T-helper 17 cell (primary cell): Measurements from ENCODE around the gene PROM2. TPM values are rescaled to one million over a fixed set of nuclear protein-coding genes. Genes with fewer than 3 reads are reported as not detected.
"Not testable (repeated sequence)": the region's sequence is repeated elsewhere in the genome, so short reads cannot be mapped to it uniquely, and the experiment has no call there.

Experiments
- ATAC-seq: fragments of 150-1000 bp; cut with Tn5 transposase; 2 replicates; pipeline ENCODE4 v1.10.0; 2021; ENCODE audit warnings: mild to moderate bottlenecking, moderate library complexity
- DNase-seq, 3 donors: peaks; one replicate each; pipeline versions ENCODE4 v3.0.0 to v3.0.0-alpha.2; 2020 to 2021
- H3K9me3 ChIP-seq: one replicate; pipeline ENCODE4 v1.7.0; 2013; ENCODE audit warnings: low read length, mild to moderate bottlenecking; ENCODE audit not compliant: control insufficient read depth, poor library complexity, severe bottlenecking
- H3K27ac Mint-ChIP-seq: one replicate; pipeline ENCODE4 v1.8.0; 2022; ENCODE audit warnings: mild to moderate bottlenecking, moderate library complexity, mixed read lengths
- H3K27me3 Mint-ChIP-seq: one replicate; pipeline ENCODE4 v1.8.0; 2022; ENCODE audit warnings: mixed read lengths
- H3K36me3 Mint-ChIP-seq: one replicate; pipeline ENCODE4 v1.8.0; 2022; ENCODE audit warnings: low read depth, mixed read lengths
- H3K4me1 Mint-ChIP-seq: one replicate; pipeline ENCODE4 v1.8.0; 2022; ENCODE audit warnings: mild to moderate bottlenecking, mixed read lengths
- H3K4me3 Mint-ChIP-seq: one replicate; pipeline ENCODE4 v1.8.0; 2022; ENCODE audit warnings: mild to moderate bottlenecking, moderate library complexity, mixed read lengths
- total RNA-seq, 4 donors: library from RNA in 2 of 4; stranded (reverse) in 2 of 4; gene quantifications; one replicate each; pipeline ENCODE4 v1.2.3 and lab custom pipeline; 2022 to 2026

PROM2 gene
- total RNA-seq, 2 donors from 2014 or later: 0.77 TPM; not detected in 1

- H3K27me3 Mint-ChIP-seq: peaks cover 13% of the 10 kb centered on the region
- H3K9me3 ChIP-seq: no peaks in the 10 kb centered on the region
- H3K4me3 Mint-ChIP-seq: no peak overlapping the region
- no peak for DNase-seq
- no peak for ATAC-seq
- no peak overlapping the region for H3K27ac Mint-ChIP-seq
- no peaks in the 10 kb centered on the region for H3K4me1 Mint-ChIP-seq
- H3K36me3 Mint-ChIP-seq: peaks cover 4% of the 10 kb centered on the region
Observed at GRCh38 chr2:95262896-95263542, 11.2 kb upstream of the PROM2 start.

DNA sequence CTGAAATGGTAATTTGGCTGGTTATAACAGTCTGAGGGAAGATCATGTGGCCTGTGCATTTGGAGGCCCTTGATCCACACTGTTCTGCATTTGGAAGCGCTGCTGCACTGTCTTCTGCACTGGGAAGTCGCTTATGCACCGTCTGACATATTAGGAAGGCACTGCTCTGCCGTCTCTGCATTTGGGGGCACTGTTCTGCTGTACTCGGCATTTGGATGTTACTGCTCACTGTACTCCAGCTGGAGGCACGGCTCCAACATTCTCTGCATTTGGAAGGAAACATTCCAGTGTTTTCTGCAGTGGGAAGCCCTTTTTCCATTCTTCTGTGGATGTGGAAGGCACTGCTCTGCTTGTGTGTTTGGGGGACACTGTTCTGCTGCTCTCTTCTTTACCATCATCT is 9.6 kb upstream of the PROM2 start:
- Mint-ChIP-seq H3K4me1 (no peaks in the 10 kb centered on the region), H3K36me3 (peaks cover 4% of the 10 kb centered on the region), H3K27me3 (peaks cover 13% of the 10 kb centered on the region), H3K4me3 (no peak overlapping the region), H3K27ac (no peak overlapping the region)
- DNase-seq (no peak), ATAC-seq (no peak)
- no peaks in the 10 kb centered on the region for H3K9me3 ChIP-seq

DNA sequence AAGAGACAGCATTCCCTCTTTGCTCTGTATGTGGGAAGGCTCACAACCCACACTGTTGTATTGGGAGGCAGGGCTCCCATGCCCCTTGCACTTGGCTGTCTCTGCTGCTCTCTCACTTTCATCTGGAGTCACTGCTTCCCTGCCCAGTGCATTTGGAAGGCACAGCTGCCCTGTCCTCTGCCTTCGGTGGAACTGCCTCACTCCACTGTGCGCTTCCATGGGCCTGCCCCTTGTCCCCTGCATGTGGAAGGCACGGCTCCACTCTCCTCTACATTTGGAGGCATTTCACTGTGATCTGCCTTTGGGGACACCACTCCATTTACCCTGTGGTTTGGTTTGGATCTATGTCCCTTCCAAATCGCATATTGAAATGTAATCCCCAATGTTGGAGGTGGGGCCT is 9.1 kb upstream of the PROM2 start:
- Mint-ChIP-seq H3K4me3 (no peak overlapping the region), H3K4me1 (no peaks in the 10 kb centered on the region), H3K27me3 (peaks cover 13% of the 10 kb centered on the region), H3K36me3 (peaks cover 3% of the 10 kb centered on the region), H3K27ac (no peak overlapping the region)
- ATAC-seq: no peak
- no peaks in the 10 kb centered on the region for H3K9me3 ChIP-seq
- DNase-seq: no peak

- no peaks in the 10 kb centered on the region for H3K9me3 ChIP-seq
- DNase-seq: no peak
- H3K27me3 Mint-ChIP-seq: peaks cover 13% of the 10 kb centered on the region
Observed at GRCh38 chr2:95266781-95267430, 7.3 kb upstream of the PROM2 start.

GRCh38 chr2:95267458-95268210 is 6.6 kb upstream of the PROM2 start:
- H3K27me3 Mint-ChIP-seq: peaks cover 13% of the 10 kb centered on the region
- ATAC-seq: no peak
- no peak for DNase-seq
- H3K4me1 Mint-ChIP-seq: no peaks in the 10 kb centered on the region
- H3K9me3 ChIP-seq: no peaks in the 10 kb centered on the region
- H3K36me3 Mint-ChIP-seq: no peaks in the 10 kb centered on the region
- H3K27ac Mint-ChIP-seq: no peak overlapping the region
- H3K4me3 Mint-ChIP-seq: no peak overlapping the region

More at GRCh38 chr2:95266781-95267430, 7.3 kb upstream of the PROM2 start:
- Mint-ChIP-seq H3K27ac (no peak overlapping the region), H3K36me3 (no peaks in the 10 kb centered on the region), H3K4me3 (no peak overlapping the region), H3K4me1 (no peaks in the 10 kb centered on the region)
- ATAC-seq: no peak

DNA sequence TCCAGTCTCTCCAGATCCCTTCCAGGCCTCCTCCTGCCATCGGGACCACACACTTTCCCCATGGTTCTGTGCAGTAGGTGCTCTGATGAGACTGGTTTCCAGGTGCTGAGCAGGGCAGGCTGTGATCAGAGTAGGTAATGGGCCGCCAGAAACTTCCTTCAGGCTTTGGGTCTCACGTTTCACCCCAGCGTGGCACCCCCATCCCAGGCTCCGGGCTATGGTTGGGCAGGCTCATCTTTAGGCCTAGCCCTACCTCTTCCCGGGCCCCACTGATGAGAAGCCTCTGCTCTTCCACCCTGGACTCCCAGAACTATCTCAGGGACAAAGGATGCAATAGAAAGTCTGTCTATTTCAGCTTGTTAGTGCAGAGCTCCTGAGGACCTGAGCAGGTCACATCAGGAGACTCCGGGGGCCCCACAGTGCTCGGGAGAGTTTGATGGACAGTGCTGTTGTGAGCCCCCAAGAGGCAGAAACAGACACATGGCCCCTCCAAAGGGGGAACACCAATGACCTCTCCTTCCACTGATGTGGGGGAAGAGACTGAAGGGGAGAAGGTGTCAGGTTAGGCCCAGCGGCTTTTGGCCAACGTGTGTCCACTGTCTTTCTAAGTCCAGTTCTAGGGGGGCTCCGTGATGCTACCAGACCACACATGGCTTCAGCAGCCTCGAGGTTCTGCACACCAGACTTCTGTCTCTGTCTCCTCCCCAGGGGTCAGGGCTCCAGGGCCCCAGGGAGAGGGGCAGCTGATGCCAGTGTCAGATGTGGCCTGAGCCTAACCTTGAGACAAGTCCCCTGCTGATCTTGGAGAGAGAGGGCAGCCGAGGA is 5.8 kb upstream of the PROM2 start:
- no peaks in the 10 kb centered on the region for H3K4me1 Mint-ChIP-seq
- ATAC-seq: no peak
- H3K27me3 Mint-ChIP-seq: peaks cover 13% of the 10 kb centered on the region
- no peaks in the 10 kb centered on the region for H3K36me3 Mint-ChIP-seq
- no peaks in the 10 kb centered on the region for H3K9me3 ChIP-seq
- no peak overlapping the region for H3K4me3 Mint-ChIP-seq
- H3K27ac Mint-ChIP-seq: no peak overlapping the region
- DNase-seq: no peak

GRCh38 chr2:95269036-95269680 is 5.1 kb upstream of the PROM2 start:
- Mint-ChIP-seq H3K27me3 (peaks cover 13% of the 10 kb centered on the region), H3K4me1 (no peaks in the 10 kb centered on the region), H3K27ac (no peak overlapping the region), H3K36me3 (no peaks in the 10 kb centered on the region), H3K4me3 (no peak overlapping the region)
- DNase-seq: no peak
- H3K9me3 ChIP-seq: no peaks in the 10 kb centered on the region
- no peak for ATAC-seq

- not testable (repeated sequence) for ATAC-seq, H3K4me1 Mint-ChIP-seq, H3K9me3 ChIP-seq, H3K27ac Mint-ChIP-seq, DNase-seq, H3K4me3 Mint-ChIP-seq, H3K36me3 Mint-ChIP-seq
- peaks cover 13% of the 10 kb centered on the region for H3K27me3 Mint-ChIP-seq
Observed at GRCh38 chr2:95269745-95270144, 4.5 kb upstream of the PROM2 start.

- ATAC-seq: no peak
- H3K4me3 Mint-ChIP-seq: no peak overlapping the region
- no peak overlapping the region for H3K27ac Mint-ChIP-seq
- H3K4me1 Mint-ChIP-seq: no peaks in the 10 kb centered on the region
- no peak for DNase-seq
- H3K9me3 ChIP-seq: no peaks in the 10 kb centered on the region
- no peaks in the 10 kb centered on the region for H3K36me3 Mint-ChIP-seq
- H3K27me3 Mint-ChIP-seq: peaks cover 13% of the 10 kb centered on the region
Observed at GRCh38 chr2:95270541-95271081, 3.6 kb upstream of the PROM2 start.

DNA sequence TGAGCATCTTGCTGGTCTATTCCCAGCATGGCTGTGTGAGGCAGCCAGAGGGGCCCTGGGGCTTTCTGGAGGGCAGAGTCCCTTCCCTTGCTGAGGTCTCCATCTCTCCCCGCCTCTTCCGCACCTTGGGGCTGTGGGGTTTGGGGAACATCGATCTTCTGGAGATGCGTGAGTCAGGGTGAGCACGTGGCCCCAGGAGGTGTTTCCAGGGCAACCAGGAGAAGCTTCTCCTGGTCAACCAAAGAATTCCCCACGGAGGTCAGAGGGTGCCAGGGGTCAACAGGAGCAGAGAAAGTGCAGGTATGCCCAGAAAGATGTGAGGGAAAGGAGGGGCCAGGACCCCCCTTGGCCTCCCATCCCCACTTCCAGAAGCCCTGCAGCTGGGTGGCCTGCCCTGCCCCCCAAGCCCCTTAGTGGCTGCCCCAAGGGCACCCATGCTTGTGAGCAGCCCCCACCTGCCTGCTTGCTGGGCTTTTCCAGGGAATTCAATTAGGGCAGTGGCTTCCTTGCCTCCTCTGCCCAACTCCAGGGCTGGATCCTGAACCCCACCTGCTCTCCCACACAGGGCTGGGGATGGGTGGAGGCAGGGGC is 2.8 kb upstream of the PROM2 start:
- H3K36me3 Mint-ChIP-seq: no peaks in the 10 kb centered on the region
- H3K27ac Mint-ChIP-seq: no peak overlapping the region
- H3K4me3 Mint-ChIP-seq: no peak overlapping the region
- H3K4me1 Mint-ChIP-seq: no peaks in the 10 kb centered on the region
- DNase-seq (peak in 1 of 3 donors; percentile 6), ATAC-seq (no peak)
- no peaks in the 10 kb centered on the region for H3K9me3 ChIP-seq
- peaks cover 11% of the 10 kb centered on the region for H3K27me3 Mint-ChIP-seq

DNA sequence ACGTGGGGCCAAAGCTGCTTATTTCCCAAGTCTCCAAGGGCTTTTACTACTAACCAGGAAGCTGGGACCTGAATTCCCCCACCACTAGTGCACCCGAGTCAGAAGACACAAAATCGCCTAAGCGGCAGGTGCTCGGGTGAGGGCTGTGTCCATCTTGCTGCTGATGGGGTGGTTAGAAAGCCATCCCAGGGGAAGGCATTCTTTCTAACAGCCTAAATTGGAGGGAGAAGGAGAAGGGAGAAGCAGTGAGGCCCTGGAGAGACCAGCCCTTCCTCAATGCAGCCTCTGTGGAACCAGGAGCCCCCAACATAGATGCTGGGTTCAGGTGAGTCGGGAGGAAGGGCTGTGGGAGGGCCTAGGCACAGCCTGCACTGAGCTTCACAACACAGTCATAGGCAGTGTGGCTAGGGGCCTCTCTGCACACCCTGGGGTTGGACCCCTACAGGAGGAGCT is 1.9 kb upstream of the PROM2 start:
- Mint-ChIP-seq H3K4me1 (no peaks in the 10 kb centered on the region), H3K36me3 (no peaks in the 10 kb centered on the region), H3K27ac (no peak overlapping the region), H3K27me3 (peaks cover 2% of the 10 kb centered on the region), H3K4me3 (no peak overlapping the region)
- H3K9me3 ChIP-seq: no peaks in the 10 kb centered on the region
- ATAC-seq (no peak), DNase-seq (no peak)

DNA sequence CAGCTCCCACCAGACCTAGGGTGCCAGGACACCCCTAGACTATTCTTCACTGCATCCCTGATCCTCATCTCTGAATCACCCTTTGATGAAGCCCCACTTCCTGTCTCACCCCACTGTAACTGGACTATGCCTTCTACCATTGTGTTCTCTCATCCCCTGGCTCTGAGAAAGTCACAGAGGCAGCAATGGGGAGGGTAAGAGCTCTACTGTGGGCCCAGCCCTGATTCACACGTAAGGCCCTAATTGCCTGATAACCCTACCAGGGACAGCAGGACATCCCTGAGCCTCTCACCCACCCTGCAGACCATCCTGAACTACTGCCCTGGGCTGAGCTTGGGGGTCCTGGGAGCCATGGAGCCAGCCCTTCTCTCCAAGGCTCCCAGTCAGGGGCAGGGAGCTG is 1.5 kb upstream of the PROM2 start:
- no peaks in the 10 kb centered on the region for H3K9me3 ChIP-seq
- no peak for ATAC-seq
- Mint-ChIP-seq H3K36me3 (no peaks in the 10 kb centered on the region), H3K4me3 (no peak overlapping the region), H3K27ac (no peak overlapping the region), H3K4me1 (no peaks in the 10 kb centered on the region), H3K27me3 (no peaks in the 10 kb centered on the region)
- no peak for DNase-seq
